ENCODE measurements around the gene ZNF579. TPM values are rescaled to one million over a fixed set of nuclear protein-coding genes. Genes with fewer than 3 reads are reported as not detected.

The ZNF579 gene
- total and polyA plus RNA-seq, 10 of the 15 experiments (the other 5 are each of a cell fraction or from before 2014, with no cell fraction given), result 0.11 to 11.7 (median 1.5) TPM

DNA sequence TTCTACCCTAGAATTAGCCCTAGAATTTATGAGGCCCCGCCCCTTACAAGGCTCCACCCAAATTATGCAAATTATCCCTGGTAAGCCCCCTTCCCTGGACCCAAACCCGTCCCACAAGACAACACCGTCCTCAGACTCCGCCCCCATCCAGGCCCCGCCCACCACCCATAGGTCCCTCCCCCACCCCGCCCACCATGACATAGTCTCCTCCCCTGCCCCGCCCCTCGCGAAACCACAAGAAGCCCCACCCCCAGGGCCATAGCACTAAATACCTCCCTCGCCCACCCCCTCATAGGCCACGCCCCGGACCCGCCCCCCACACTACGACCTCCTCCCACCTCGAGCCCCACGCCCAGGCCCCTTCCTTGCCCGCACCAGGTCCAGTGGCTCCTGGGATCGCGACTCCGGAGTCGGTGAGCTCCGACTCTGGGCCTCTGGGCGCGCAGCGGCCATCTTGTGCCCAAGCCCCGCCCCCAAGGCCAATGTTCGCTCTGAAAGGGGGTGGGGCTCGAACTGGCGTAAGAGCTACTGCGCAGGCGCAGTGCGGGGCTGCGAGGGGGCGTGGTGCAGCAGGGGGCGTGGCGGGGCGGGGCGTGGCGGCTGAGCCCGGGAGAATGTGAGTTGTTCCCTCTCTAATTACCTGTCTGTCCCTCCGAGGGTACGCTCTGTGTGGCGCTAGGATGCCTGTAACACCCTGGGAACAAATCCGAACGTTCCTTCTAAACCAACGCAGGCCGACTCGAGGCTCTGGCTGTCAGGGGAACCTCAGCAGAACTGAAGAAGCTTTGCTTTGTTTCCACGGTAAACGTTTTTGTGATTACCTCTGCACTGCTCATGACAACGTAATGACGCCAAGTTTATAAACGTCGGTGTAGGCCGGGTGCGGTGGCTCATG is 43.7 kb upstream of the ZNF579 start, which contains the start of gene ZNF784:
Gene ZNF784 (minus strand): TSS at position 458 of the 895 bp plus-strand sequence. CDS start 5 bp downstream, at position 453.
- no peaks in the 10 kb centered on the region for H3K36me3 ChIP-seq (ENCODE audit: control insufficient read depth in 2 of 2, insufficient read depth in 2 of 2, low read length in 1 of 2)
- H4K20me1 ChIP-seq (ENCODE audit: control insufficient read depth, insufficient read depth), result no peaks in the 10 kb centered on the region
- H3K27ac ChIP-seq (ENCODE audit: control insufficient read depth, insufficient read depth), result peak within 1 kb of the TSS; percentile 66
- ATAC-seq (peak; percentile 86), DNase-seq (ENCODE audit: low read depth, low spot score) (no peak), FAIRE-seq (peak; percentile 81)
- H3K27me3 ChIP-seq (replicated peaks in 1 of 2; ENCODE audit: control insufficient read depth in 2 of 2, insufficient read depth in 2 of 2, low read length in 1 of 2), result no peaks in the 10 kb centered on the region
- no peaks in the 10 kb centered on the region; the same call in 2 of the 3 replicates for H3K9me3 ChIP-seq (replicated peaks; ENCODE audit: control insufficient read depth, insufficient read depth, low read length)
- intact Hi-C loops (cut with micrococcal nuclease; ENCODE audit: unreplicated experiment), result loop anchor here (1.0 kb wide), 1 partner anchor 216 kb away; no protein-coding TSS in a partner anchor
- POLR2A ChIA-PET, result interaction anchor here (0.6 to 2.8 kb wide), 18 partner anchors 9 to 365 kb away, joined by 3 to 21 read pairs (median 4); partner anchors contain the start of genes CCDC106, FIZ1, KMT5C and U2AF2
- RAD21 ChIA-PET (ENCODE audit: unreplicated experiment), result interaction anchor here (0.7 to 2.9 kb wide), 8 partner anchors 9 to 308 kb away, joined by 3 to 29 read pairs (median 4); partner anchors contain the start of genes FIZ1, KMT5C, NLRP13 and ZNF524
- no TSS peak for BruUV-seq (replicated peaks)
- H3K4me3 ChIP-seq, result peak within 1 kb of the TSS; percentile 72; the same call in 1 of the 2 replicates
- H3K9ac ChIP-seq (ENCODE audit: control insufficient read depth, insufficient read depth, low read length), result 0 out of 2 replicates have a peak within 1 kb of the TSS, but pooled peaks have one; percentile 51
- H3K79me2 ChIP-seq (ENCODE audit: control insufficient read depth, insufficient read depth, low read length), result no peaks in the 10 kb centered on the region
- SMC1A ChIA-PET (ENCODE audit: uncharacterized antibody, unreplicated experiment), result interaction anchor here (0.7 to 2.0 kb wide), 6 partner anchors 18 to 157 kb away, joined by 3 to 8 read pairs (median 4); partner anchors contain the start of genes U2AF2 and ZNF865
- in situ Hi-C loops (cut with MboI), result loop anchor here (5.0 kb wide), 1 partner anchor 482 kb away; no protein-coding TSS in a partner anchor
- peak within 1 kb of the TSS; percentile 84 for H2AFZ ChIP-seq (ENCODE audit: control insufficient read depth, low read depth, low read length)
- 2% methylated on average over 46 of the region's 56 CpGs for WGBS (ENCODE audit: insufficient coverage, insufficient replicate concordance, low lambda C conversion rate, missing lambda C conversion rate)
- H3K4me1 ChIP-seq (ENCODE audit: control insufficient read depth, insufficient read depth, low read length), result peaks cover 9% of the 10 kb centered on the region; the same call in 1 of the 2 replicates
- CTCF ChIA-PET, result interaction anchor here (0.6 to 7.9 kb wide), 9 partner anchors 9 to 1052 kb away, joined by 3 to 76 read pairs (median 7); partner anchors contain the start of gene ZNF865
- peak within 1 kb of the TSS; percentile 94 for H3K4me2 ChIP-seq (ENCODE audit: control insufficient read depth, insufficient read depth)
- no peak for TF ChIP-seq STAT3 (IDR thresholded peaks at IDR 0.05; ENCODE audit: low read depth, low read length)
- TF ChIP-seq SP1 (IDR thresholded peaks at IDR 0.05; ENCODE audit: low read depth, low read length), result no peak
- TF ChIP-seq NRF1 (conservative IDR thresholded peaks at IDR 0.05; ENCODE audit: low read depth, low read length), result peak; percentile 25; the same call in 1 of the 2 replicates
- TF ChIP-seq, protein P1, sequence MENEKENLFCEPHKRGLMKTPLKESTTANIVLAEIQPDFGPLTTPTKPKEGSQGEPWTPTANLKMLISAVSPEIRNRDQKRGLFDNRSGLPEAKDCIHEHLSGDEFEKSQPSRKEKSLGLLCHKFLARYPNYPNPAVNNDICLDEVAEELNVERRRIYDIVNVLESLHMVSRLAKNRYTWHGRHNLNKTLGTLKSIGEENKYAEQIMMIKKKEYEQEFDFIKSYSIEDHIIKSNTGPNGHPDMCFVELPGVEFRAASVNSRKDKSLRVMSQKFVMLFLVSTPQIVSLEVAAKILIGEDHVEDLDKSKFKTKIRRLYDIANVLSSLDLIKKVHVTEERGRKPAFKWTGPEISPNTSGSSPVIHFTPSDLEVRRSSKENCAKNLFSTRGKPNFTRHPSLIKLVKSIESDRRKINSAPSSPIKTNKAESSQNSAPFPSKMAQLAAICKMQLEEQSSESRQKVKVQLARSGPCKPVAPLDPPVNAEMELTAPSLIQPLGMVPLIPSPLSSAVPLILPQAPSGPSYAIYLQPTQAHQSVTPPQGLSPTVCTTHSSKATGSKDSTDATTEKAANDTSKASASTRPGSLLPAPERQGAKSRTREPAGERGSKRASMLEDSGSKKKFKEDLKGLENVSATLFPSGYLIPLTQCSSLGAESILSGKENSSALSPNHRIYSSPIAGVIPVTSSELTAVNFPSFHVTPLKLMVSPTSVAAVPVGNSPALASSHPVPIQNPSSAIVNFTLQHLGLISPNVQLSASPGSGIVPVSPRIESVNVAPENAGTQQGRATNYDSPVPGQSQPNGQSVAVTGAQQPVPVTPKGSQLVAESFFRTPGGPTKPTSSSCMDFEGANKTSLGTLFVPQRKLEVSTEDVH (IDR thresholded peaks at IDR 0.05; ENCODE audit: low read depth, partially characterized antibody), result no peak
- no peak for TF ChIP-seq ZNF207 (IDR thresholded peaks at IDR 0.05; ENCODE audit: borderline replicate concordance)
- no peak for TF ChIP-seq CHD4 (IDR thresholded peaks at IDR 0.05)
- no peak for TF ChIP-seq KDM1A (IDR thresholded peaks at IDR 0.05; ENCODE audit: borderline replicate concordance)
- TF ChIP-seq, protein P2, sequence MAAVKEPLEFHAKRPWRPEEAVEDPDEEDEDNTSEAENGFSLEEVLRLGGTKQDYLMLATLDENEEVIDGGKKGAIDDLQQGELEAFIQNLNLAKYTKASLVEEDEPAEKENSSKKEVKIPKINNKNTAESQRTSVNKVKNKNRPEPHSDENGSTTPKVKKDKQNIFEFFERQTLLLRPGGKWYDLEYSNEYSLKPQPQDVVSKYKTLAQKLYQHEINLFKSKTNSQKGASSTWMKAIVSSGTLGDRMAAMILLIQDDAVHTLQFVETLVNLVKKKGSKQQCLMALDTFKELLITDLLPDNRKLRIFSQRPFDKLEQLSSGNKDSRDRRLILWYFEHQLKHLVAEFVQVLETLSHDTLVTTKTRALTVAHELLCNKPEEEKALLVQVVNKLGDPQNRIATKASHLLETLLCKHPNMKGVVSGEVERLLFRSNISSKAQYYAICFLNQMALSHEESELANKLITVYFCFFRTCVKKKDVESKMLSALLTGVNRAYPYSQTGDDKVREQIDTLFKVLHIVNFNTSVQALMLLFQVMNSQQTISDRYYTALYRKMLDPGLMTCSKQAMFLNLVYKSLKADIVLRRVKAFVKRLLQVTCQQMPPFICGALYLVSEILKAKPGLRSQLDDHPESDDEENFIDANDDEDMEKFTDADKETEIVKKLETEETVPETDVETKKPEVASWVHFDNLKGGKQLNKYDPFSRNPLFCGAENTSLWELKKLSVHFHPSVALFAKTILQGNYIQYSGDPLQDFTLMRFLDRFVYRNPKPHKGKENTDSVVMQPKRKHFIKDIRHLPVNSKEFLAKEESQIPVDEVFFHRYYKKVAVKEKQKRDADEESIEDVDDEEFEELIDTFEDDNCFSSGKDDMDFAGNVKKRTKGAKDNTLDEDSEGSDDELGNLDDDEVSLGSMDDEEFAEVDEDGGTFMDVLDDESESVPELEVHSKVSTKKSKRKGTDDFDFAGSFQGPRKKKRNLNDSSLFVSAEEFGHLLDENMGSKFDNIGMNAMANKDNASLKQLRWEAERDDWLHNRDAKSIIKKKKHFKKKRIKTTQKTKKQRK (IDR thresholded peaks at IDR 0.05; ENCODE audit: low read depth, low read length), result no peak
- TF ChIP-seq YBX1 (IDR thresholded peaks at IDR 0.05), result no peak
- no peak for TF ChIP-seq BHLHE40 (IDR thresholded peaks at IDR 0.05; ENCODE audit: borderline replicate concordance in 1 of 2, low read depth in 2 of 2, low read length in 1 of 2)
- TF ChIP-seq, protein P3, sequence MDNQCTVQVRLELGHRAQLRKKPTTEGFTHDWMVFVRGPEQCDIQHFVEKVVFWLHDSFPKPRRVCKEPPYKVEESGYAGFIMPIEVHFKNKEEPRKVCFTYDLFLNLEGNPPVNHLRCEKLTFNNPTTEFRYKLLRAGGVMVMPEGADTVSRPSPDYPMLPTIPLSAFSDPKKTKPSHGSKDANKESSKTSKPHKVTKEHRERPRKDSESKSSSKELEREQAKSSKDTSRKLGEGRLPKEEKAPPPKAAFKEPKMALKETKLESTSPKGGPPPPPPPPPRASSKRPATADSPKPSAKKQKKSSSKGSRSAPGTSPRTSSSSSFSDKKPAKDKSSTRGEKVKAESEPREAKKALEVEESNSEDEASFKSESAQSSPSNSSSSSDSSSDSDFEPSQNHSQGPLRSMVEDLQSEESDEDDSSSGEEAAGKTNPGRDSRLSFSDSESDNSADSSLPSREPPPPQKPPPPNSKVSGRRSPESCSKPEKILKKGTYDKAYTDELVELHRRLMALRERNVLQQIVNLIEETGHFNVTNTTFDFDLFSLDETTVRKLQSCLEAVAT (IDR thresholded peaks at IDR 0.05), result no peak
- TF ChIP-seq RUNX3 (IDR thresholded peaks at IDR 0.05; ENCODE audit: low read length), result no peak; the same call in 1 of the 2 replicates
- no peak for TF ChIP-seq ESRRA (IDR thresholded peaks at IDR 0.05; ENCODE audit: low read length)
- no peak for TF ChIP-seq HDAC6 (IDR thresholded peaks at IDR 0.05; ENCODE audit: unreplicated experiment)
- peak; percentile 80 for TF ChIP-seq POLR2AphosphoS5 (IDR thresholded peaks at IDR 0.05; ENCODE audit: low read length)
